OCI-LY3 (cell line): ENCODE results near the gene DNAAF8.

Source experiments
- CTCF ChIP-seq: fragments of 200-600, 300-600 bp; sonication (generic); IDR thresholded peaks from 2 replicates; pipeline ENCODE4 v1.5.1; 2014; ENCODE audit warnings: antibody characterized with exemption, low read length, low read depth
- EZH2phosphoT487 ChIP-seq: fragments of 200-600 bp; shearing (Covaris generic); IDR thresholded peaks from 2 replicates; pipeline ENCODE4 v1.6.1; 2018; ENCODE audit warnings: antibody characterized with exemption, mixed run types, low read depth

DNA sequence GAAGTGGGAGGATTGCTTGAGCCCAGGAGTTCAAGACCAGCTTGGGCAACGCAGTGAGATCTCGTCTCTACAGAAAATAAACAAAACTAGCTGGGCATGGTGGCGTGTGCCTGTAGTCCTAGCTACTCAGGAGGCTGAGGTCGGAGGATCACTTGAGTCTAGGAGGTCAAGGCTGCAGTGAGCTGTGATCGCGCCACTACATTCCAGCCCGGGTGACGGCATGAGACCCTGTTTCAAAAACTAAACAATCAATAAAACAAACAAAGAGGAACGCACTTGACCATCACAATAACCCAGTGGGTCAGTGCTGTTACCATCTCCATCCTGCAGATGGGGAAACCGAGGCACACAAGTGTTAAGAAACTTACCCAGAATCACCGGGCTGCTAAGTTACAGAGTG is 18.9 kb downstream of the DNAAF8 start:
- TF ChIP-seq CTCF = no peak
- no peak for TF ChIP-seq EZH2phosphoT487
